IMR-90 (cell line): Measurements from ENCODE around the gene C1QTNF5. TPM values are rescaled to one million over a fixed set of nuclear protein-coding genes. Genes with fewer than 3 reads are reported as not detected.

ENCODE experiments used
- ATAC-seq: fragments of 200-7000 bp; cut with Tn5 transposase; 2 replicates; pipeline ENCODE4 v1.9.1; 2020; ENCODE audit warnings: low read depth, mild to moderate bottlenecking, moderate library complexity
- BruUV-seq: library from RNA; stranded (reverse); fragments of 400-500 nt; replicated peaks from 2 replicates; lab custom pipeline; 2021; lab: Mats Ljungman, UMichigan
- CTCF ChIA-PET: fragments of 300-600 bp; formaldehyde crosslinking; extraction: SDS; loops from one replicate; lab custom pipeline; 2021; ENCODE audit warnings: antibody characterized with exemption; lab: Yijun Ruan, JAX
- POLR2A ChIA-PET: fragments of 300-600 bp; sonication (Branson Sonifier 250); formaldehyde crosslinking; loops from one replicate; lab custom pipeline; 2022; ENCODE audit warnings: antibody characterized with exemption; ENCODE audit not compliant: unreplicated experiment; lab: Charles Lee
- DNase-seq: peaks from one replicate; pipeline ENCODE4 v3.0.0; 2013
- H2AFZ ChIP-seq: replicated peaks from 2 replicates; pipeline ENCODE3; 2013; ENCODE audit warnings: low read length, mild to moderate bottlenecking; ENCODE audit not compliant: poor library complexity
- H2AK5ac ChIP-seq: 2 replicates; pipeline ENCODE4 v1.6.1; 2013; ENCODE audit warnings: low read depth, low read length, inconsistent platforms
- H2AK9ac ChIP-seq: replicated peaks from 2 replicates; pipeline ENCODE3; 2013; ENCODE audit warnings: mild to moderate bottlenecking, low read depth, low read length, moderate library complexity; ENCODE audit not compliant: poor library complexity
- H2BK120ac ChIP-seq: 2 replicates; pipeline ENCODE4 v1.6.1; 2013; ENCODE audit warnings: low read depth, low read length, inconsistent platforms
- H2BK15ac ChIP-seq: 3 replicates; pipeline ENCODE4 v1.6.1; 2013; ENCODE audit warnings: low read depth, low read length, inconsistent platforms
- H2BK20ac ChIP-seq: 2 replicates; pipeline ENCODE4 v1.6.1; 2013; ENCODE audit warnings: low read depth, mild to moderate bottlenecking, inconsistent platforms, low read length, moderate library complexity
- H2BK5ac ChIP-seq: 2 replicates; pipeline ENCODE4 v1.6.1; 2013; ENCODE audit warnings: mild to moderate bottlenecking, low read depth, low read length, inconsistent platforms; ENCODE audit not compliant: poor library complexity, severe bottlenecking
- H3K14ac ChIP-seq: replicated peaks from 2 replicates; pipeline ENCODE4 v1.6.1; 2013; ENCODE audit warnings: low read depth, low read length, inconsistent platforms
- H3K18ac ChIP-seq: 2 replicates; pipeline ENCODE4 v1.6.1; 2013; ENCODE audit warnings: low read depth, low read length, control low read depth
- H3K23ac ChIP-seq: 2 replicates; pipeline ENCODE4 v1.6.1; 2013; ENCODE audit warnings: low read depth, low read length, inconsistent platforms
- H3K27ac ChIP-seq: 2 replicates; pipeline ENCODE4 v1.5.1; 2013; ENCODE audit warnings: mild to moderate bottlenecking, control low read depth, low read length; ENCODE audit not compliant: insufficient read depth
- H3K27me3 ChIP-seq: 2 replicates; pipeline ENCODE4 v1.6.1; 2013; ENCODE audit warnings: low read length; ENCODE audit not compliant: control insufficient read depth, insufficient read depth
- H3K36me3 ChIP-seq: 2 replicates; pipeline ENCODE4 v1.6.1; 2013; ENCODE audit warnings: low read length, mixed read lengths; ENCODE audit not compliant: control insufficient read depth, insufficient read depth
- H3K4ac ChIP-seq: 2 replicates; pipeline ENCODE4 v1.6.1; 2013; ENCODE audit warnings: low read depth, low read length, inconsistent platforms
- H3K4me1 ChIP-seq: 2 replicates; pipeline ENCODE4 v1.6.1; 2013; ENCODE audit warnings: low read length, mixed read lengths; ENCODE audit not compliant: control insufficient read depth, insufficient read depth
- H3K4me2 ChIP-seq: 2 replicates; pipeline ENCODE4 v1.6.1; 2013; ENCODE audit warnings: low read depth, mild to moderate bottlenecking, control low read depth, low read length, moderate library complexity
- H3K4me3 ChIP-seq: 2 replicates; pipeline ENCODE4 v1.5.1; 2013; ENCODE audit warnings: low read depth, mild to moderate bottlenecking, control low read depth, low read length, moderate library complexity; ENCODE audit not compliant: insufficient read depth
- H3K56ac ChIP-seq: 2 replicates; pipeline ENCODE4 v1.6.1; 2013; ENCODE audit warnings: low read length, inconsistent platforms; ENCODE audit not compliant: insufficient read depth; ENCODE audit errors: extremely low read depth
- H3K79me1 ChIP-seq, 2 experiments: 2 replicates each; pipeline ENCODE4 v1.6.1; 2013; ENCODE audit warnings: low read length in 2 of 2, inconsistent platforms in 1 of 2, low read depth in 1 of 2
- H3K9ac ChIP-seq: 2 replicates; pipeline ENCODE4 v1.6.1; 2013; ENCODE audit warnings: low read depth, low read length, control low read depth
- H3K9me1 ChIP-seq: 2 replicates; pipeline ENCODE4 v1.6.1; 2013; ENCODE audit warnings: low read length, inconsistent platforms; ENCODE audit not compliant: insufficient read depth
- H3K9me3 ChIP-seq: 2 replicates; pipeline ENCODE4 v1.6.1; 2013; ENCODE audit warnings: low read length; ENCODE audit not compliant: control insufficient read depth, insufficient read depth
- H4K20me1 ChIP-seq: 2 replicates; pipeline ENCODE4 v1.6.1; 2013; ENCODE audit warnings: low read length, inconsistent platforms; ENCODE audit not compliant: insufficient read depth
- H4K5ac ChIP-seq: 2 replicates; pipeline ENCODE4 v1.6.1; 2013; ENCODE audit warnings: mild to moderate bottlenecking, low read depth, low read length, control low read depth
- H4K8ac ChIP-seq, 2 experiments: 2 replicates each; pipeline ENCODE4 v1.6.1; 2013; ENCODE audit warnings: low read depth in 2 of 2, low read length in 2 of 2, control low read depth in 1 of 2, inconsistent platforms in 1 of 2
- H4K91ac ChIP-seq: 2 replicates; pipeline ENCODE4 v1.6.1; 2013; ENCODE audit warnings: low read depth, low read length, inconsistent platforms; ENCODE audit not compliant: insufficient read depth
- BHLHE40 ChIP-seq: fragments of 150-350 bp; IDR thresholded peaks from 2 replicates; pipeline ENCODE4 v1.6.1; 2016; ENCODE audit warnings: mild to moderate bottlenecking, low read depth, low read length
- CEBPB ChIP-seq: IDR thresholded peaks from 2 replicates; pipeline ENCODE4 v1.6.1; 2012; ENCODE audit warnings: low read depth, low read length, improper control_type of control experiment
- CTCF ChIP-seq: conservative IDR thresholded peaks from 2 replicates; pipeline ENCODE4 v1.5.1; 2012; ENCODE audit warnings: mild to moderate bottlenecking, low read depth, low read length, improper control_type of control experiment
- FOS ChIP-seq: fragments of 150-350 bp; IDR thresholded peaks from 2 replicates; pipeline ENCODE4 v1.6.1; 2016; ENCODE audit warnings: low read depth, low read length
- MAFK ChIP-seq: IDR thresholded peaks from 2 replicates; pipeline ENCODE4 v1.6.1; 2012; ENCODE audit warnings: low read depth, low read length, improper control_type of control experiment
- MAZ ChIP-seq: IDR thresholded peaks from 2 replicates; pipeline ENCODE4 v1.6.1; 2012; ENCODE audit warnings: low read depth, mild to moderate bottlenecking, low read length, improper control_type of control experiment, moderate library complexity, borderline replicate concordance
- MXI1 ChIP-seq: IDR thresholded peaks from 2 replicates; pipeline ENCODE4 v1.6.1; 2012; ENCODE audit warnings: low read depth, mild to moderate bottlenecking, low read length, moderate library complexity, borderline replicate concordance
- POLR2A ChIP-seq: IDR thresholded peaks from 2 replicates; pipeline ENCODE4 v1.6.1; 2012; ENCODE audit warnings: mild to moderate bottlenecking, low read depth, low read length
- RAD21 ChIP-seq: IDR thresholded peaks from 2 replicates; pipeline ENCODE4 v1.6.1; 2012; ENCODE audit warnings: low read length, improper control_type of control experiment
- RCOR1 ChIP-seq: IDR thresholded peaks from 2 replicates; pipeline ENCODE4 v1.6.1; 2012; ENCODE audit warnings: mild to moderate bottlenecking, low read length, improper control_type of control experiment; ENCODE audit not compliant: insufficient replicate concordance
- SMC3 ChIP-seq: fragments of 150-350 bp; IDR thresholded peaks from 2 replicates; pipeline ENCODE4 v1.6.1; 2016; ENCODE audit warnings: low read depth, mild to moderate bottlenecking, antibody characterized with exemption, low read length, moderate library complexity
- USF2 ChIP-seq: fragments of 150-350 bp; IDR thresholded peaks from 2 replicates; pipeline ENCODE4 v1.6.1; 2017; ENCODE audit warnings: mild to moderate bottlenecking, antibody characterized with exemption, low read length, low read depth
- WGBS, 2 experiments: methylation state at CpG; one replicate each; pipeline versions ENCODE4 v1.1.5 to v1.1.7; 2013; ENCODE audit warnings: missing lambda C conversion rate in 2 of 2; ENCODE audit not compliant: insufficient read length in 1 of 2; ENCODE audit errors: extremely low coverage in 2 of 2; 5-methylcytosine and 5-hydroxymethylcytosine counted together
- dilution Hi-C: fragments of 300-500 bp; cut with HindIII; formaldehyde crosslinking; loops from one replicate; pipeline ENCODE4 v1.14.3; 2018; ENCODE audit warnings: low sequenced_read_pairs; ENCODE audit not compliant: unreplicated experiment
- in situ Hi-C: fragments of 300-500 bp; cut with MboI; formaldehyde crosslinking; loops from 3 replicates; pipeline ENCODE4 v1.14.3; 2019; ENCODE audit warnings: low sequenced_read_pairs, inconsistent platforms, mixed read lengths
- intact Hi-C: fragments of 100-400 bp; cut with micrococcal nuclease; formaldehyde crosslinking; loops from 2 replicates; pipeline ENCODE4 v1.10.0; 2022
- polyA plus RNA-seq, 3 experiments: library from polyadenylated mRNA; depleted of rRNA; stranded (reverse); fragments of >200 nt; gene quantifications; 2 replicates each; pipeline ENCODE4 v1.2.3, GENCODE V29; 2012; ENCODE audit warnings: low replicate concordance in 1 of 3
- total RNA-seq: library from RNA; depleted of rRNA; stranded (reverse); fragments of >200 nt; gene quantifications from 2 replicates; pipeline ENCODE4 v1.2.3, GENCODE V29; 2012

The C1QTNF5 gene
- total and polyA plus RNA-seq, 2 of the 4 experiments (the other 2 are of a cell fraction) = 2.0 to 5.4 TPM

- intact Hi-C loops = no loop called here
- no peak for ATAC-seq
These were observed 35.6 kb upstream of the C1QTNF5 start for GRCh38 chr11:119376197-119376847.

More at GRCh38 chr11:119376197-119376847, 35.6 kb upstream of the C1QTNF5 start:
- peak overlapping the region; percentile 26 for H2BK5ac ChIP-seq
- no peak overlapping the region; the same call in 1 of the 2 replicates for H3K18ac ChIP-seq
- H2BK20ac ChIP-seq = peak overlapping the region; percentile 29; the same call in 1 of the 2 replicates
- dilution Hi-C loops = no loop called here
- no peaks in the 10 kb centered on the region for H4K20me1 ChIP-seq
- 27% methylated on average over 3 of the region's 11 CpGs; no CpG with 5 or more reads in 1 of the 2 experiments for WGBS, 2 experiments
- H3K79me1 ChIP-seq = no peaks in the 10 kb centered on the region
- POLR2A ChIA-PET = interaction anchor here (1.1 kb wide), 1 partner anchor 20 kb away, joined by 3 read pairs; no protein-coding TSS in a partner anchor
- no peak overlapping the region for H3K56ac ChIP-seq
- H3K4me1 ChIP-seq = peaks cover 26% of the 10 kb centered on the region
- no peak overlapping the region for H3K14ac ChIP-seq
- in situ Hi-C loops = no loop called here
- H4K91ac ChIP-seq = peak overlapping the region; percentile 13; the same call in 1 of the 2 replicates
- peak overlapping the region; percentile 26; the same call in 1 of the 2 replicates for H2BK120ac ChIP-seq
- no peaks in the 10 kb centered on the region; the same call in 1 of the 2 replicates for H3K9me1 ChIP-seq
- peak overlapping the region; percentile 78 for H2AFZ ChIP-seq
- H3K4me3 ChIP-seq = no peak overlapping the region
- no TSS peak for BruUV-seq
- H3K9ac ChIP-seq = no peak overlapping the region
- no peaks in the 10 kb centered on the region for H3K36me3 ChIP-seq
- peak overlapping the region; percentile 27; the same call in 1 of the 2 replicates for H2AK5ac ChIP-seq
- no peak overlapping the region; the same call in 2 of the 3 replicates for H2BK15ac ChIP-seq
- H3K9me3 ChIP-seq = no peaks in the 10 kb centered on the region
- no peaks in the 10 kb centered on the region for H3K27me3 ChIP-seq
- H3K27ac ChIP-seq = no peak overlapping the region
- DNase-seq = peak; percentile 37
- H3K4me2 ChIP-seq = no peak overlapping the region; the same call in 1 of the 2 replicates
- peak overlapping the region; percentile 50; the same call in 1 of the 2 replicates for H3K4ac ChIP-seq
- CTCF ChIA-PET = interaction anchor here (0.7 to 4.0 kb wide), 5 partner anchors 20 to 99 kb away, joined by 3 to 32 read pairs (median 5); no protein-coding TSS in a partner anchor
- H4K8ac ChIP-seq = 0 out of 4 replicates have a peak overlapping the region, but pooled peaks of 1 of the 2 experiments have one; percentile 6
- peak overlapping the region; percentile 58; the same call in 1 of the 2 replicates for H4K5ac ChIP-seq
- no peak overlapping the region for H3K23ac ChIP-seq
- peak overlapping the region; percentile 68 for H2AK9ac ChIP-seq
- no peak for TF ChIP-seq POLR2A
- no peak for TF ChIP-seq RCOR1
- no peak for TF ChIP-seq CTCF
- TF ChIP-seq BHLHE40 = no peak
- TF ChIP-seq CEBPB = no peak
- TF ChIP-seq RAD21 = no peak
- TF ChIP-seq MAFK = no peak
- TF ChIP-seq USF2 = peak; percentile 16; the same call in 1 of the 2 replicates
- TF ChIP-seq MXI1 = 0 out of 2 replicates have a peak, but pooled peaks have one; percentile 19
- no peak for TF ChIP-seq MAZ
- TF ChIP-seq SMC3 = no peak
- TF ChIP-seq FOS = no peak
